ENCODE results near the gene NKTR. TPM values are rescaled to one million over a fixed set of nuclear protein-coding genes. Genes with fewer than 3 reads are reported as not detected.

The NKTR gene
- total and polyA plus RNA-seq, 2 of the 13 experiments (the other 11 are each of a cell fraction or from before 2014, with no cell fraction given), result 41.3 to 59.6 TPM

DNA sequence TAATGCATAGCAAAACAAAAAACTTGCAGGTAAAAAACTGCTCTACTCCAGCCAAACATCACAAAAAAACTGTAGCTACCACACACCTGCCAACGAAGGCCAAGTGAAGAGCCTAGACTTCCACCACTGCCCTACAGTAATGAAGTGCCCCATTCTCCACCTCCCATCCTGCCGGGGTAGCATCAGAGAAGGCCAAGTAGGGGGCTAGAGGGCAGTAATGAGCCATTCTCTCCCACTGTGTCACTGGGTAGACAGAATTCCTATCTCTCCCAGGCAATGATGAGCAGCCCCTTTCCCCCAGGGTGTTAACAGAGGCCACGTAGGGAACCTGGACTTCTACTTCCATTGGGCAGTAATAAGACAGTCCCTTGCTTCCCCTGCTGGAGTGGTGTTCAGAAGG, 28.2 kb upstream of the NKTR start (continued):
- TF ChIP-seq CSRNP2 (CRISPR knock-in tag; conservative IDR thresholded peaks at IDR 0.05; ENCODE audit: low read depth) (no peak), ZBTB44 (CRISPR knock-in tag; IDR thresholded peaks at IDR 0.05) (no peak), SMC3 (IDR thresholded peaks at IDR 0.05; ENCODE audit: low read length) (peak; percentile 79), NR1H2 (CRISPR knock-in tag; IDR thresholded peaks at IDR 0.05; ENCODE audit: borderline replicate concordance, low read depth) (no peak), TFDP2 (CRISPR knock-in tag; IDR thresholded peaks at IDR 0.05) (no peak), RAD21 (CRISPR knock-in tag; IDR thresholded peaks at IDR 0.05) (peak; percentile 49; the same call in 1 of the 2 replicates), TEAD3 (CRISPR knock-in tag; optimal IDR thresholded peaks at IDR 0.05; ENCODE audit: borderline replicate concordance) (peak; percentile 47), FIP1L1 (IDR thresholded peaks at IDR 0.05; ENCODE audit: borderline replicate concordance, insufficient read depth, low read depth, low read length) (no peak), XRCC5 (optimal IDR thresholded peaks at IDR 0.05; ENCODE audit: low read length) (peak; percentile 57), ARNTL (CRISPR knock-in tag; IDR thresholded peaks at IDR 0.05) (no peak), HES4 (CRISPR knock-in tag; IDR thresholded peaks at IDR 0.05; ENCODE audit: borderline replicate concordance) (no peak), POLR2G (IDR thresholded peaks at IDR 0.05; ENCODE audit: low read depth, low read length) (no peak), SATB2 (CRISPR knock-in tag; IDR thresholded peaks at IDR 0.05) (no peak), PATZ1 (CRISPR knock-in tag; IDR thresholded peaks at IDR 0.05) (peak; percentile 79), GATA4 (IDR thresholded peaks at IDR 0.05; ENCODE audit: borderline replicate concordance, low read depth) (no peak), ZNF10 (CRISPR knock-in tag; IDR thresholded peaks at IDR 0.05; ENCODE audit: borderline replicate concordance, low read depth) (no peak), WIZ (CRISPR knock-in tag; IDR thresholded peaks at IDR 0.05) (no peak), ZNF724P (CRISPR knock-in tag; IDR thresholded peaks at IDR 0.05; ENCODE audit: borderline replicate concordance) (no peak), SMARCE1 (IDR thresholded peaks at IDR 0.05; ENCODE audit: borderline replicate concordance) (no peak), ZNF615 (CRISPR knock-in tag; IDR thresholded peaks at IDR 0.05; ENCODE audit: borderline replicate concordance) (no peak), KMT2A (CRISPR knock-in tag; IDR thresholded peaks at IDR 0.05) (no peak), SNAI1 (CRISPR knock-in tag; IDR thresholded peaks at IDR 0.05; ENCODE audit: borderline replicate concordance) (no peak)
- TF ChIP-seq, protein P1, sequence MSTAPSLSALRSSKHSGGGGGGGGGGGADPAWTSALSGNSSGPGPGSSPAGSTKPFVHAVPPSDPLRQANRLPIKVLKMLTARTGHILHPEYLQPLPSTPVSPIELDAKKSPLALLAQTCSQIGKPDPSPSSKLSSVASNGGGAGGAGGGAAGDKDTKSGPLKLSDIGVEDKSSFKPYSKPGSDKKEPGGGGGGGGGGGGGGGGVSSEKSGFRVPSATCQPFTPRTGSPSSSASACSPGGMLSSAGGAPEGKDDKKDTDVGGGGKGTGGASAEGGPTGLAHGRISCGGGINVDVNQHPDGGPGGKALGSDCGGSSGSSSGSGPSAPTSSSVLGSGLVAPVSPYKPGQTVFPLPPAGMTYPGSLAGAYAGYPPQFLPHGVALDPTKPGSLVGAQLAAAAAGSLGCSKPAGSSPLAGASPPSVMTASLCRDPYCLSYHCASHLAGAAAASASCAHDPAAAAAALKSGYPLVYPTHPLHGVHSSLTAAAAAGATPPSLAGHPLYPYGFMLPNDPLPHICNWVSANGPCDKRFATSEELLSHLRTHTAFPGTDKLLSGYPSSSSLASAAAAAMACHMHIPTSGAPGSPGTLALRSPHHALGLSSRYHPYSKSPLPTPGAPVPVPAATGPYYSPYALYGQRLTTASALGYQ (CRISPR knock-in tag; IDR thresholded peaks at IDR 0.05), result no peak
